ENCODE results near the gene FAM131A.

Gene FAM131A

DNA sequence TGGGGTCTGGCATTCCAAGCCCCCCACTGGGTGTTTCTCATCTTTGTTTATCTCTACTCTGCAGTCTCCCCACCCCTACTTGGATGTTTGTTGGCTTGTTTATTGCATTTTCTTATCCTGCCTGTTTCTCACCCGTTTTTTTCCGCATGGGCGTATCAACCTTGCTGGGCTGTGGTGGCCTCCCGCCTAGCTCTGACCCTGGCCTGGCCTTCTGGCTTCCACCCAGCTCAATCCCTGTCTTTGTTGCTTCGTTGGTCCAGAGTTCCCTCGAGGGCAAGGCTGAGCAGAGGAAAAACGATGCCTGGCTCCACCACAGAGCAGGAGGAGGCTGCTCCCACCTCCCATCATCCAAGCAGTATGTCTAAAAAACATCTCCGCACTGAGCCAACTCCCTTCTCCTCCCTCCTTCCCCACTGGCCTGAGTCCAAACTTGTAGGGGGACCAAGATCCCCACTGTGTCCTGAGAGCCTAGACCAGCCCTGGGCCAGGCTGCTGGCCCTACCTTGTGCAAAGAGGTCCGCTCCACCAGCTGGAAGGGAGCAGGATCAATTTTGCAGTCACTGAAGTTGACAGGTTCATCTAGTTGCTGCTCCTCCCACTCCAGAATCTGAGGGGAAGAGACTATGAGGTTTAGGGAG lies 14.2 kb downstream of the FAM131A start (continued):
- TF ChIP-seq OSR1 (CRISPR knock-in tag; IDR thresholded peaks at IDR 0.05): no peak
- TF ChIP-seq BACH2 (CRISPR knock-in tag; IDR thresholded peaks at IDR 0.05; ENCODE audit: borderline replicate concordance): no peak
- no peak for TF ChIP-seq GLIS3 (CRISPR knock-in tag; IDR thresholded peaks at IDR 0.05)
- TF ChIP-seq ZC3H10 (CRISPR knock-in tag; IDR thresholded peaks at IDR 0.05): no peak

DNA sequence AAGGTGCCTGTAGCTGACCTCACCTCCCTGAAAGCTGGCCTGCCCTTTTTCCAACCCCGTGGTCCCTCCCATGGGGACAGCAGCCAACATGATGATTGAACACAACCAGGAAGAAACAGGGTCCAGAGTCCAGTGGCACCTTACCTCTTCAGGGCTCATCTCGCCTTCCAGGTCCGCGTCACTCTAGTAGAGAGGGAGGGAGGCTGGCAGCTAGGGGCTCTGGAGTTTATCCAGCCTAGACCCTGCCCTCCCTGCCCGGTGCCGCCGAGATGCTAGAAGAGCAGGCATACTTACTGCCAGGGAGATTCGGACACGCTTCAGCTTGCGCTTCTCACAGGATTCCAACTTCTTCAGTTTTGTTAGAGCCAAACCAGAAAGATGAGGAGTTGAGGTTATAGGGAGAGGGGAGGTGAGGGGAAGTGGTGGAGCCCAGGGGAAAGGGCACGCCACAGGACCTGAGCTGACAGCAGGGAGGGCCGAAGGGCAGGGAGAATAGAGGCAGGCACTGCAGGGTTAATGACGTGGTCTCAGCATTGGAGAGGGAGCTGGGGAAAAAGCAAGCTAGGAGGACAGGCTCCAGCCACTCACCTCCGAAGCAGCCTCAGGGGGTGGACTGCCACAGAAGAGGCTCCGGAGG lies 14.9 kb downstream of the FAM131A start:
- no peak for ATAC-seq
- TF ChIP-seq, protein P1, sequence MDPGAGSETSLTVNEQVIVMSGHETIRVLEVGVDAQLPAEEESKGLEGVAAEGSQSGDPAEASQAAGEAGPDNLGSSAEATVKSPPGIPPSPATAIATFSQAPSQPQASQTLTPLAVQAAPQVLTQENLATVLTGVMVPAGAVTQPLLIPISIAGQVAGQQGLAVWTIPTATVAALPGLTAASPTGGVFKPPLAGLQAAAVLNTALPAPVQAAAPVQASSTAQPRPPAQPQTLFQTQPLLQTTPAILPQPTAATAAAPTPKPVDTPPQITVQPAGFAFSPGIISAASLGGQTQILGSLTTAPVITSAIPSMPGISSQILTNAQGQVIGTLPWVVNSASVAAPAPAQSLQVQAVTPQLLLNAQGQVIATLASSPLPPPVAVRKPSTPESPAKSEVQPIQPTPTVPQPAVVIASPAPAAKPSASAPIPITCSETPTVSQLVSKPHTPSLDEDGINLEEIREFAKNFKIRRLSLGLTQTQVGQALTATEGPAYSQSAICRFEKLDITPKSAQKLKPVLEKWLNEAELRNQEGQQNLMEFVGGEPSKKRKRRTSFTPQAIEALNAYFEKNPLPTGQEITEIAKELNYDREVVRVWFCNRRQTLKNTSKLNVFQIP (CRISPR knock-in tag; IDR thresholded peaks at IDR 0.05; ENCODE audit: borderline replicate concordance, low read depth): no peak
- no peak for TF ChIP-seq GLIS3 (CRISPR knock-in tag; IDR thresholded peaks at IDR 0.05)
- no peak for TF ChIP-seq TOX (CRISPR knock-in tag; IDR thresholded peaks at IDR 0.05; ENCODE audit: borderline replicate concordance)
- no peak for TF ChIP-seq ZFP30 (CRISPR knock-in tag; IDR thresholded peaks at IDR 0.05)

DNA sequence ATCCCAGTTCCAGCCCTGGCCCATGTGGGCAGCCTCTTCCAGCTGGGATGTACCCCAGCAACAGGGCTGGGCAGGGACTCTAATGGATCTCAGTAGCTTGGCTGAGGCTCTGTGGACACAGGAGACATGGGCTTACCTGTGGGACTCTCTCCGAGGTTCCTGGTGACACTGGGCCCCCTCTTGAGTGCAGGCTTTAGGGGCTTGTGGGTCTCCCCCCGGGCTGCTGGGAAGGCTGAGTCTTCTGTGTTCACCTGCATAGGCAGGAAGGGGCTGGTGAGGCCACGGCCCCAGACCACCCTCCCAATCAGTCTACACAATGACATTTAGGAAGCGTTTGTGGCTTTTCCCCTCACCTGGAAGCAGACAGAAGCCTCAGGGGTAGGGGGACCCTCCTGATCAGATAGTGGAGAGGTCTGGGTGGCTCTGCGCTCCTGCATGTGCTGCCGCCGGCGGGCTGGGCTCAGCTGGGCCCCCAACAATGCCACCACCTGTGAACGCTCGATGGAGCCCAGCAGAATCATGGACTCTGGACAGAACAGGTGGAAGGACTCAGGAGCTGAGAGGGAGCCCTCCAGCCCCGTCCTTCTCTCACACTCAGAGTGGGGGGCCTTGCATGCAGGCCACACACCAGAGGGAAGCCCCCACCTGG lies 15.6 kb downstream of the FAM131A start:
- TF ChIP-seq GLIS3 (CRISPR knock-in tag; IDR thresholded peaks at IDR 0.05) (no peak), SNAI2 (CRISPR knock-in tag; IDR thresholded peaks at IDR 0.05) (no peak), ARNTL (CRISPR knock-in tag; IDR thresholded peaks at IDR 0.05; ENCODE audit: borderline replicate concordance, low read depth) (no peak), ISL1 (CRISPR knock-in tag; IDR thresholded peaks at IDR 0.05) (no peak), CSDC2 (CRISPR knock-in tag; IDR thresholded peaks at IDR 0.05) (no peak), ZNF565 (CRISPR knock-in tag; conservative IDR thresholded peaks at IDR 0.05; ENCODE audit: low read depth) (no peak), BACH2 (CRISPR knock-in tag; IDR thresholded peaks at IDR 0.05; ENCODE audit: borderline replicate concordance) (no peak), ZFP3 (CRISPR knock-in tag; IDR thresholded peaks at IDR 0.05) (no peak), PPARA (CRISPR knock-in tag; IDR thresholded peaks at IDR 0.05; ENCODE audit: borderline replicate concordance) (no peak), RARB (CRISPR knock-in tag; IDR thresholded peaks at IDR 0.05) (no peak), TOX (CRISPR knock-in tag; IDR thresholded peaks at IDR 0.05; ENCODE audit: borderline replicate concordance) (no peak), ZNF8 (CRISPR knock-in tag; IDR thresholded peaks at IDR 0.05) (no peak), OSR1 (CRISPR knock-in tag; IDR thresholded peaks at IDR 0.05) (no peak), TCF4 (CRISPR knock-in tag; IDR thresholded peaks at IDR 0.05; ENCODE audit: borderline replicate concordance) (no peak)
- TF ChIP-seq, protein P2, sequence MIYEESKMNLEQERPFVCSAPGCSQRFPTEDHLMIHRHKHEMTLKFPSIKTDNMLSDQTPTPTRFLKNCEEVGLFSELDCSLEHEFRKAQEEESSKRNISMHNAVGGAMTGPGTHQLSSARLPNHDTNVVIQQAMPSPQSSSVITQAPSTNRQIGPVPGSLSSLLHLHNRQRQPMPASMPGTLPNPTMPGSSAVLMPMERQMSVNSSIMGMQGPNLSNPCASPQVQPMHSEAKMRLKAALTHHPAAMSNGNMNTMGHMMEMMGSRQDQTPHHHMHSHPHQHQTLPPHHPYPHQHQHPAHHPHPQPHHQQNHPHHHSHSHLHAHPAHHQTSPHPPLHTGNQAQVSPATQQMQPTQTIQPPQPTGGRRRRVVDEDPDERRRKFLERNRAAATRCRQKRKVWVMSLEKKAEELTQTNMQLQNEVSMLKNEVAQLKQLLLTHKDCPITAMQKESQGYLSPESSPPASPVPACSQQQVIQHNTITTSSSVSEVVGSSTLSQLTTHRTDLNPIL (CRISPR knock-in tag; IDR thresholded peaks at IDR 0.05; ENCODE audit: low read depth): no peak
- TF ChIP-seq, protein P3, sequence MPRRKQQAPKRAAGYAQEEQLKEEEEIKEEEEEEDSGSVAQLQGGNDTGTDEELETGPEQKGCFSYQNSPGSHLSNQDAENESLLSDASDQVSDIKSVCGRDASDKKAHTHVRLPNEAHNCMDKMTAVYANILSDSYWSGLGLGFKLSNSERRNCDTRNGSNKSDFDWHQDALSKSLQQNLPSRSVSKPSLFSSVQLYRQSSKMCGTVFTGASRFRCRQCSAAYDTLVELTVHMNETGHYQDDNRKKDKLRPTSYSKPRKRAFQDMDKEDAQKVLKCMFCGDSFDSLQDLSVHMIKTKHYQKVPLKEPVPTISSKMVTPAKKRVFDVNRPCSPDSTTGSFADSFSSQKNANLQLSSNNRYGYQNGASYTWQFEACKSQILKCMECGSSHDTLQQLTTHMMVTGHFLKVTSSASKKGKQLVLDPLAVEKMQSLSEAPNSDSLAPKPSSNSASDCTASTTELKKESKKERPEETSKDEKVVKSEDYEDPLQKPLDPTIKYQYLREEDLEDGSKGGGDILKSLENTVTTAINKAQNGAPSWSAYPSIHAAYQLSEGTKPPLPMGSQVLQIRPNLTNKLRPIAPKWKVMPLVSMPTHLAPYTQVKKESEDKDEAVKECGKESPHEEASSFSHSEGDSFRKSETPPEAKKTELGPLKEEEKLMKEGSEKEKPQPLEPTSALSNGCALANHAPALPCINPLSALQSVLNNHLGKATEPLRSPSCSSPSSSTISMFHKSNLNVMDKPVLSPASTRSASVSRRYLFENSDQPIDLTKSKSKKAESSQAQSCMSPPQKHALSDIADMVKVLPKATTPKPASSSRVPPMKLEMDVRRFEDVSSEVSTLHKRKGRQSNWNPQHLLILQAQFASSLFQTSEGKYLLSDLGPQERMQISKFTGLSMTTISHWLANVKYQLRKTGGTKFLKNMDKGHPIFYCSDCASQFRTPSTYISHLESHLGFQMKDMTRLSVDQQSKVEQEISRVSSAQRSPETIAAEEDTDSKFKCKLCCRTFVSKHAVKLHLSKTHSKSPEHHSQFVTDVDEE (CRISPR knock-in tag; IDR thresholded peaks at IDR 0.05): no peak
- no peak for ATAC-seq

DNA sequence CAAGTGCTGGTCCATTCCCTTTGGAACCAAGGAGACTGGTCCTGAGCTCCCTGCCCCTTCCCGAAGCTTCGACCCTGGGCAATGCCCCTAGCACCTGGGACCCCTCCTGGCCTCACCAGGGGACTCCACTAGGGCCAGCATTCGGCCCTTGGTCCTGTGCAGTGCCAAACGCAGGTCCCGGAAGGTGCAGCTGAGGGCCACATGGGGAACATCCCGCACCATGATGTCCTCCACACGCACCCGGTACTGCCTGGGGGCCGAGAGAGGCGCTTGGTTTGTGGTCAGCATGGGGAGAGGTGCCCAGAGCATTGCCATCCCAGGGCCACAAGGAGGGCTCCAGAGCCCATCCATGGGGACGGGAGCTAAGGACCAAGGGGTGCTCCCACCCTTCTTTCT lies 16.1 kb downstream of the FAM131A start:
- TF ChIP-seq BACH2 (CRISPR knock-in tag; IDR thresholded peaks at IDR 0.05; ENCODE audit: borderline replicate concordance): no peak
- TF ChIP-seq ZNF565 (CRISPR knock-in tag; conservative IDR thresholded peaks at IDR 0.05; ENCODE audit: low read depth): no peak
- TF ChIP-seq SNAI2 (CRISPR knock-in tag; IDR thresholded peaks at IDR 0.05): no peak
- TF ChIP-seq, protein P4, sequence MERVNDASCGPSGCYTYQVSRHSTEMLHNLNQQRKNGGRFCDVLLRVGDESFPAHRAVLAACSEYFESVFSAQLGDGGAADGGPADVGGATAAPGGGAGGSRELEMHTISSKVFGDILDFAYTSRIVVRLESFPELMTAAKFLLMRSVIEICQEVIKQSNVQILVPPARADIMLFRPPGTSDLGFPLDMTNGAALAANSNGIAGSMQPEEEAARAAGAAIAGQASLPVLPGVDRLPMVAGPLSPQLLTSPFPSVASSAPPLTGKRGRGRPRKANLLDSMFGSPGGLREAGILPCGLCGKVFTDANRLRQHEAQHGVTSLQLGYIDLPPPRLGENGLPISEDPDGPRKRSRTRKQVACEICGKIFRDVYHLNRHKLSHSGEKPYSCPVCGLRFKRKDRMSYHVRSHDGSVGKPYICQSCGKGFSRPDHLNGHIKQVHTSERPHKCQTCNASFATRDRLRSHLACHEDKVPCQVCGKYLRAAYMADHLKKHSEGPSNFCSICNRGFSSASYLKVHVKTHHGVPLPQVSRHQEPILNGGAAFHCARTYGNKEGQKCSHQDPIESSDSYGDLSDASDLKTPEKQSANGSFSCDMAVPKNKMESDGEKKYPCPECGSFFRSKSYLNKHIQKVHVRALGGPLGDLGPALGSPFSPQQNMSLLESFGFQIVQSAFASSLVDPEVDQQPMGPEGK (CRISPR knock-in tag; IDR thresholded peaks at IDR 0.05; ENCODE audit: borderline replicate concordance): no peak
- no peak for TF ChIP-seq ARNTL (CRISPR knock-in tag; IDR thresholded peaks at IDR 0.05; ENCODE audit: borderline replicate concordance, low read depth)
- TF ChIP-seq ZNF70 (CRISPR knock-in tag; IDR thresholded peaks at IDR 0.05): no peak
- ATAC-seq: no peak

All from SK-N-SH treated with all-trans-retinoic acid at 6 μM for 48 hours (cell line).